Ovary (tissue), 9 donors: ENCODE data around the gene MITF. TPM values are rescaled to one million over a fixed set of nuclear protein-coding genes. Genes with fewer than 3 reads are reported as not detected.

Source experiments
- DNase-seq, 5 donors: peaks; one replicate each; pipeline ENCODE4 v3.0.0-alpha.2; 2019 to 2020
- H3K27ac ChIP-seq, 2 donors: fragments of 200-600 bp; one replicate each; pipeline versions ENCODE4 v1.5.1 to v1.8.0; 2019 to 2022
- H3K27me3 ChIP-seq: fragments of 200-600 bp; one replicate; pipeline ENCODE4 v1.8.0; 2022
- H3K36me3 ChIP-seq: fragments of 200-600 bp; sonication (generic); one replicate; pipeline ENCODE4 v1.5.1; 2019
- H3K4me1 ChIP-seq: one replicate; pipeline ENCODE4 v1.8.1; 2013; ENCODE audit warnings: mild to moderate bottlenecking, moderate library complexity; ENCODE audit not compliant: insufficient read depth
- H3K4me3 ChIP-seq: fragments of 200-600 bp; sonication (generic); one replicate; pipeline ENCODE4 v1.5.1; 2017
- H3K9me3 ChIP-seq, 2 donors: fragments of 200-600 bp in 1 of 2; sonication (generic) in 1 of 2; one replicate each; pipeline versions ENCODE4 v1.5.1 to v1.8.1; 2013 to 2019; ENCODE audit warnings: mild to moderate bottlenecking in 1 of 2, moderate library complexity in 1 of 2
- CTCF ChIP-seq, 3 donors: fragments of 450-650 bp in 2 of 3; fragments of 200-600 bp in 1 of 3; IDR thresholded peaks; one replicate each; pipeline versions ENCODE4 v1.5.1 to v1.8.0; 2016 to 2022; ENCODE audit warnings: antibody characterized with exemption in 3 of 3, mild to moderate bottlenecking in 1 of 3
- EP300 ChIP-seq: sonication (generic); formaldehyde crosslinking; IDR thresholded peaks from one replicate; pipeline ENCODE4 v1.6.1; 2017; ENCODE audit warnings: antibody characterized with exemption
- POLR2A ChIP-seq: fragments of 450-650 bp; IDR thresholded peaks from one replicate; pipeline ENCODE4 v1.6.1; 2017; ENCODE audit warnings: antibody characterized with exemption, mild to moderate bottlenecking, moderate library complexity
- WGBS, 3 donors: extraction: QIAGEN DNeasy Blood & Tissue Kit in 1 of 3; methylation state at CpG; one replicate each; pipeline versions ENCODE4 v1.1.5 to v1.1.7; 2013 to 2017; 5-methylcytosine and 5-hydroxymethylcytosine counted together
- intact Hi-C, 4 donors: fragments of 100-400 bp; cut with DNase I; formaldehyde crosslinking; loops; one replicate each; pipeline versions ENCODE4 v1.11.0 to v1.15.1; 2022 to 2023
- polyA plus RNA-seq, 2 donors: library from polyadenylated mRNA; stranded (reverse); fragments of 200-250 nt in 1 of 2; fragments of 350-450 nt in 1 of 2; fragmentation: Illumina TruSeq in 1 of 2; extraction: RNeasy Lipid Tissue Mini Kit (QIAGEN cat#74804) in 1 of 2; gene quantifications; one replicate each; pipeline ENCODE4 v1.2.3, GENCODE V29; 2013 to 2014
- total RNA-seq, 7 donors: library from RNA; depleted of rRNA in 2 of 7; stranded (reverse); fragments of >200 nt in 2 of 7; fragmentation: NEBNext Ultra II Directional in 3 of 7; extraction: Animal tissue kit (Norgen Biotek cat#: 25700) in 3 of 7; gene quantifications; one replicate each; pipeline versions ENCODE4 v1.1.0 to v1.2.4, GENCODE V29; 2016 to 2023
- donor health status: DM: no; HTN: no; CAD: no; lungs with moderate emphysema.
- donor health status: DM: no; HTN: no; CAD: no.
- donor health status: Bipolar disorder and iron deficiency.
- donor health status: DM: yes; HTN: yes; CAD: no.
- donor health status: DM: no; HTN: no; CAD: no.
- donor health status: DM: yes; HTN: yes; CAD: no.

MITF gene
- total and polyA plus RNA-seq, 9 donors: 13.6 to 38.0 (median 24.9) TPM

GRCh38 chr3:69926385-69926784 is 187.1 kb downstream of the MITF start:
- TF ChIP-seq EP300 (no peak), CTCF (IDR thresholded peaks at IDR 0.05) (no peak), POLR2A (no peak)
- Histone ChIP-seq H3K27me3 (no peaks in the 10 kb centered on the region), H3K4me3 (no peak overlapping the region), H3K4me1 (peaks cover 3% of the 10 kb centered on the region), H3K9me3 (no peaks in the 10 kb centered on the region), H3K36me3 (no peaks in the 10 kb centered on the region), H3K27ac (no peak overlapping the region)
- 71 to 83% (median 82%) methylated on average over 8 of the region's 8 CpGs for WGBS, 3 donors
- DNase-seq: no peak
- intact Hi-C loops: no loop called here

- H3K4me1 ChIP-seq: peaks cover 3% of the 10 kb centered on the region
- H3K9me3 ChIP-seq: no peaks in the 10 kb centered on the region
- H3K36me3 ChIP-seq: no peaks in the 10 kb centered on the region
- intact Hi-C loops: no loop called here
- no peak overlapping the region for H3K27ac ChIP-seq
- no peaks in the 10 kb centered on the region for H3K27me3 ChIP-seq
- TF ChIP-seq EP300 (no peak), CTCF (IDR thresholded peaks at IDR 0.05) (no peak), POLR2A (no peak)
- no peak for DNase-seq
- no peak overlapping the region for H3K4me3 ChIP-seq
These were observed 188.3 kb downstream of the MITF start for GRCh38 chr3:69927571-69927970.

- no peak for TF ChIP-seq CTCF (IDR thresholded peaks at IDR 0.05)
- TF ChIP-seq POLR2A: no peak
- TF ChIP-seq EP300: no peak
- Histone ChIP-seq H3K4me1 (peaks cover 3% of the 10 kb centered on the region), H3K27me3 (no peaks in the 10 kb centered on the region), H3K27ac (no peak overlapping the region), H3K4me3 (no peak overlapping the region), H3K9me3 (no peaks in the 10 kb centered on the region), H3K36me3 (no peaks in the 10 kb centered on the region)
- intact Hi-C loops: no loop called here
- WGBS, 3 donors: 93 to 95% (median 94%) methylated on average over 4 of the region's 4 CpGs
- no peak for DNase-seq
These were observed 189.8 kb downstream of the MITF start for GRCh38 chr3:69929019-69929418.

GRCh38 chr3:69930564-69930963 is 191.3 kb downstream of the MITF start:
- intact Hi-C loops: no loop called here
- H3K4me3 ChIP-seq: no peak overlapping the region

More at GRCh38 chr3:69930564-69930963, 191.3 kb downstream of the MITF start:
- H3K36me3 ChIP-seq: no peaks in the 10 kb centered on the region
- H3K9me3 ChIP-seq: no peaks in the 10 kb centered on the region
- H3K4me1 ChIP-seq: peaks cover 3% of the 10 kb centered on the region
- H3K27ac ChIP-seq: no peak overlapping the region
- 46 to 64% (median 52%) methylated on average over 2 of the region's 2 CpGs for WGBS, 3 donors
- no peak for TF ChIP-seq POLR2A
- TF ChIP-seq EP300: no peak
- TF ChIP-seq CTCF (IDR thresholded peaks at IDR 0.05): no peak
- H3K27me3 ChIP-seq: no peaks in the 10 kb centered on the region
- DNase-seq: no peak
